HepG2 (cell line): ENCODE data around the gene CRYZ.
"Not testable (repeated sequence)": the region's sequence is repeated elsewhere in the genome, so short reads cannot be mapped to it uniquely, and the experiment has no call there.

Source experiments
- ARID3A ChIP-seq: IDR thresholded peaks from 2 replicates; pipeline ENCODE4 v1.6.1; 2012; ENCODE audit warnings: low read depth, low read length, improper control_type of control experiment
- ATF1 ChIP-seq: IDR thresholded peaks from 2 replicates; pipeline ENCODE4 v1.6.1; 2016; ENCODE audit warnings: mild to moderate bottlenecking, control low read depth
- JUNB ChIP-seq: sonication (generic); formaldehyde crosslinking; IDR thresholded peaks from 2 replicates; pipeline ENCODE4 v1.8.0; 2022; ENCODE audit warnings: missing genetic modification reagents, mild to moderate bottlenecking, borderline replicate concordance
- MXD1 ChIP-seq: sonication (generic); formaldehyde crosslinking; IDR thresholded peaks from 2 replicates; pipeline ENCODE4 v1.4.0; 2020; ENCODE audit warnings: mild to moderate bottlenecking, missing genetic modification reagents
- TAF1 ChIP-seq: sonication (generic); formaldehyde crosslinking; IDR thresholded peaks from 2 replicates; pipeline ENCODE4 v1.4.0; 2020; ENCODE audit warnings: missing genetic modification reagents
- ZFP36 ChIP-seq: fragments of 150-350 bp; IDR thresholded peaks from 2 replicates; pipeline ENCODE4 v1.6.1; 2018; ENCODE audit warnings: borderline replicate concordance, low read length, low read depth; ENCODE audit not compliant: partially characterized antibody
- ZNF264 ChIP-seq: sonication (generic); formaldehyde crosslinking; IDR thresholded peaks from 2 replicates; pipeline ENCODE4 v1.4.0; 2020; ENCODE audit warnings: missing genetic modification reagents
- TF ChIP-seq, protein P1 (sequence below): IDR thresholded peaks from 2 replicates; pipeline ENCODE4 v1.6.1; 2016; ENCODE audit warnings: low read depth, missing genetic modification reagents, missing compliant biosample characterization
- TF ChIP-seq, protein P2 (sequence below): sonication (generic); formaldehyde crosslinking; IDR thresholded peaks from 2 replicates; pipeline ENCODE4 v1.5.0; 2020; ENCODE audit warnings: mild to moderate bottlenecking, missing genetic modification reagents, moderate library complexity

- not testable (repeated sequence) for TF ChIP-seq ZFP36; TAF1 (CRISPR knock-in tag); JUNB (CRISPR knock-in tag); ARID3A; ATF1 (CRISPR knock-in tag); MXD1 (CRISPR knock-in tag); ZNF264 (CRISPR knock-in tag)
- TF ChIP-seq, protein P1, sequence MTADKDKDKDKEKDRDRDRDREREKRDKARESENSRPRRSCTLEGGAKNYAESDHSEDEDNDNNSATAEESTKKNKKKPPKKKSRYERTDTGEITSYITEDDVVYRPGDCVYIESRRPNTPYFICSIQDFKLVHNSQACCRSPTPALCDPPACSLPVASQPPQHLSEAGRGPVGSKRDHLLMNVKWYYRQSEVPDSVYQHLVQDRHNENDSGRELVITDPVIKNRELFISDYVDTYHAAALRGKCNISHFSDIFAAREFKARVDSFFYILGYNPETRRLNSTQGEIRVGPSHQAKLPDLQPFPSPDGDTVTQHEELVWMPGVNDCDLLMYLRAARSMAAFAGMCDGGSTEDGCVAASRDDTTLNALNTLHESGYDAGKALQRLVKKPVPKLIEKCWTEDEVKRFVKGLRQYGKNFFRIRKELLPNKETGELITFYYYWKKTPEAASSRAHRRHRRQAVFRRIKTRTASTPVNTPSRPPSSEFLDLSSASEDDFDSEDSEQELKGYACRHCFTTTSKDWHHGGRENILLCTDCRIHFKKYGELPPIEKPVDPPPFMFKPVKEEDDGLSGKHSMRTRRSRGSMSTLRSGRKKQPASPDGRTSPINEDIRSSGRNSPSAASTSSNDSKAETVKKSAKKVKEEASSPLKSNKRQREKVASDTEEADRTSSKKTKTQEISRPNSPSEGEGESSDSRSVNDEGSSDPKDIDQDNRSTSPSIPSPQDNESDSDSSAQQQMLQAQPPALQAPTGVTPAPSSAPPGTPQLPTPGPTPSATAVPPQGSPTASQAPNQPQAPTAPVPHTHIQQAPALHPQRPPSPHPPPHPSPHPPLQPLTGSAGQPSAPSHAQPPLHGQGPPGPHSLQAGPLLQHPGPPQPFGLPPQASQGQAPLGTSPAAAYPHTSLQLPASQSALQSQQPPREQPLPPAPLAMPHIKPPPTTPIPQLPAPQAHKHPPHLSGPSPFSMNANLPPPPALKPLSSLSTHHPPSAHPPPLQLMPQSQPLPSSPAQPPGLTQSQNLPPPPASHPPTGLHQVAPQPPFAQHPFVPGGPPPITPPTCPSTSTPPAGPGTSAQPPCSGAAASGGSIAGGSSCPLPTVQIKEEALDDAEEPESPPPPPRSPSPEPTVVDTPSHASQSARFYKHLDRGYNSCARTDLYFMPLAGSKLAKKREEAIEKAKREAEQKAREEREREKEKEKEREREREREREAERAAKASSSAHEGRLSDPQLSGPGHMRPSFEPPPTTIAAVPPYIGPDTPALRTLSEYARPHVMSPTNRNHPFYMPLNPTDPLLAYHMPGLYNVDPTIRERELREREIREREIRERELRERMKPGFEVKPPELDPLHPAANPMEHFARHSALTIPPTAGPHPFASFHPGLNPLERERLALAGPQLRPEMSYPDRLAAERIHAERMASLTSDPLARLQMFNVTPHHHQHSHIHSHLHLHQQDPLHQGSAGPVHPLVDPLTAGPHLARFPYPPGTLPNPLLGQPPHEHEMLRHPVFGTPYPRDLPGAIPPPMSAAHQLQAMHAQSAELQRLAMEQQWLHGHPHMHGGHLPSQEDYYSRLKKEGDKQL (CRISPR knock-in tag) = not testable (repeated sequence)
- TF ChIP-seq, protein P2, sequence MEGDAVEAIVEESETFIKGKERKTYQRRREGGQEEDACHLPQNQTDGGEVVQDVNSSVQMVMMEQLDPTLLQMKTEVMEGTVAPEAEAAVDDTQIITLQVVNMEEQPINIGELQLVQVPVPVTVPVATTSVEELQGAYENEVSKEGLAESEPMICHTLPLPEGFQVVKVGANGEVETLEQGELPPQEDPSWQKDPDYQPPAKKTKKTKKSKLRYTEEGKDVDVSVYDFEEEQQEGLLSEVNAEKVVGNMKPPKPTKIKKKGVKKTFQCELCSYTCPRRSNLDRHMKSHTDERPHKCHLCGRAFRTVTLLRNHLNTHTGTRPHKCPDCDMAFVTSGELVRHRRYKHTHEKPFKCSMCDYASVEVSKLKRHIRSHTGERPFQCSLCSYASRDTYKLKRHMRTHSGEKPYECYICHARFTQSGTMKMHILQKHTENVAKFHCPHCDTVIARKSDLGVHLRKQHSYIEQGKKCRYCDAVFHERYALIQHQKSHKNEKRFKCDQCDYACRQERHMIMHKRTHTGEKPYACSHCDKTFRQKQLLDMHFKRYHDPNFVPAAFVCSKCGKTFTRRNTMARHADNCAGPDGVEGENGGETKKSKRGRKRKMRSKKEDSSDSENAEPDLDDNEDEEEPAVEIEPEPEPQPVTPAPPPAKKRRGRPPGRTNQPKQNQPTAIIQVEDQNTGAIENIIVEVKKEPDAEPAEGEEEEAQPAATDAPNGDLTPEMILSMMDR = not testable (repeated sequence)
Observed at GRCh38 chr1:74740307-74740980, 7.6 kb upstream of the CRYZ start.
